ENCODE measurements around the gene ULK4.

GRCh38 chr3:41715376-41715775 is 246.5 kb downstream of the ULK4 start:
- TF ChIP-seq, protein P1, sequence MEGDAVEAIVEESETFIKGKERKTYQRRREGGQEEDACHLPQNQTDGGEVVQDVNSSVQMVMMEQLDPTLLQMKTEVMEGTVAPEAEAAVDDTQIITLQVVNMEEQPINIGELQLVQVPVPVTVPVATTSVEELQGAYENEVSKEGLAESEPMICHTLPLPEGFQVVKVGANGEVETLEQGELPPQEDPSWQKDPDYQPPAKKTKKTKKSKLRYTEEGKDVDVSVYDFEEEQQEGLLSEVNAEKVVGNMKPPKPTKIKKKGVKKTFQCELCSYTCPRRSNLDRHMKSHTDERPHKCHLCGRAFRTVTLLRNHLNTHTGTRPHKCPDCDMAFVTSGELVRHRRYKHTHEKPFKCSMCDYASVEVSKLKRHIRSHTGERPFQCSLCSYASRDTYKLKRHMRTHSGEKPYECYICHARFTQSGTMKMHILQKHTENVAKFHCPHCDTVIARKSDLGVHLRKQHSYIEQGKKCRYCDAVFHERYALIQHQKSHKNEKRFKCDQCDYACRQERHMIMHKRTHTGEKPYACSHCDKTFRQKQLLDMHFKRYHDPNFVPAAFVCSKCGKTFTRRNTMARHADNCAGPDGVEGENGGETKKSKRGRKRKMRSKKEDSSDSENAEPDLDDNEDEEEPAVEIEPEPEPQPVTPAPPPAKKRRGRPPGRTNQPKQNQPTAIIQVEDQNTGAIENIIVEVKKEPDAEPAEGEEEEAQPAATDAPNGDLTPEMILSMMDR (conservative IDR thresholded peaks at IDR 0.05) = no peak
- TF ChIP-seq EZH2 (IDR thresholded peaks at IDR 0.05; ENCODE audit: low read depth) = no peak
